ENCODE results near the gene IKZF4. TPM values are rescaled to one million over a fixed set of nuclear protein-coding genes. Genes with fewer than 3 reads are reported as not detected.

IKZF4 gene
- total RNA-seq, 2 donors from 2014 or later = 4.7 to 5.6 TPM

- Histone ChIP-seq H3K9me3 (no peaks in the 10 kb centered on the region), H3K4me3 (no peak overlapping the region), H3K27me3 (no peaks in the 10 kb centered on the region), H3K36me3 (no peaks in the 10 kb centered on the region), H3K9ac (ENCODE audit: low read depth in 2 of 2, low read length in 2 of 2) (peak overlapping the region in 1 of 2 donors; percentile 18), H3K27ac (no peak overlapping the region), H3K4me1 (no peaks in the 10 kb centered on the region)
- TF ChIP-seq CTCF (IDR thresholded peaks at IDR 0.05) = no peak
- intact Hi-C loops (cut with DNase I) = no loop called here
- no peak for DNase-seq
These were observed 1.1 kb downstream of the IKZF4 start for GRCh38 chr12:56021889-56022497.

- no peak overlapping the region for H3K27ac ChIP-seq
- no peaks in the 10 kb centered on the region for H3K4me1 ChIP-seq
- H3K9ac ChIP-seq (ENCODE audit: low read depth in 2 of 2, low read length in 2 of 2) = no peak overlapping the region
- no peak overlapping the region for H3K4me3 ChIP-seq
- no peak for DNase-seq
- intact Hi-C loops (cut with DNase I) = no loop called here
- H3K36me3 ChIP-seq = no peaks in the 10 kb centered on the region
- no peaks in the 10 kb centered on the region for H3K27me3 ChIP-seq
- TF ChIP-seq CTCF (IDR thresholded peaks at IDR 0.05) = no peak
- no peaks in the 10 kb centered on the region for H3K9me3 ChIP-seq
These were observed 7.8 kb downstream of the IKZF4 start for GRCh38 chr12:56028511-56029165.

- Histone ChIP-seq H3K27me3 (no peaks in the 10 kb centered on the region), H3K9me3 (no peaks in the 10 kb centered on the region), H3K36me3 (no peaks in the 10 kb centered on the region), H3K9ac (ENCODE audit: low read depth in 2 of 2, low read length in 2 of 2) (no peak overlapping the region), H3K4me3 (no peak overlapping the region), H3K4me1 (no peaks in the 10 kb centered on the region), H3K27ac (no peak overlapping the region)
- no peak for DNase-seq
- intact Hi-C loops (cut with DNase I) = no loop called here
- TF ChIP-seq CTCF (IDR thresholded peaks at IDR 0.05) = no peak
These were observed 8.3 kb downstream of the IKZF4 start for GRCh38 chr12:56029166-56029519.

- H3K9me3 ChIP-seq = no peaks in the 10 kb centered on the region
- no peak overlapping the region for H3K27ac ChIP-seq
- peak; percentile 58 for TF ChIP-seq CTCF (IDR thresholded peaks at IDR 0.05)
- H3K9ac ChIP-seq (ENCODE audit: low read depth in 2 of 2, low read length in 2 of 2) = no peak overlapping the region
- H3K27me3 ChIP-seq = no peaks in the 10 kb centered on the region
- intact Hi-C loops (cut with DNase I) = loop anchor here (10.0 kb wide), 1 partner anchor 285 kb away; the partner anchor contains the start of gene GDF11
- H3K36me3 ChIP-seq = no peaks in the 10 kb centered on the region
- H3K4me1 ChIP-seq = no peaks in the 10 kb centered on the region
- DNase-seq = peak; percentile 54
- no peak overlapping the region for H3K4me3 ChIP-seq
These were observed 8.9 kb downstream of the IKZF4 start for GRCh38 chr12:56029666-56030293.

- Histone ChIP-seq H3K27ac (no peak overlapping the region), H3K36me3 (no peaks in the 10 kb centered on the region), H3K4me3 (no peak overlapping the region), H3K9me3 (no peaks in the 10 kb centered on the region), H3K9ac (ENCODE audit: low read depth in 2 of 2, low read length in 2 of 2) (no peak overlapping the region), H3K27me3 (no peaks in the 10 kb centered on the region), H3K4me1 (no peaks in the 10 kb centered on the region)
- intact Hi-C loops (cut with DNase I) = loop anchor here (10.0 kb wide), 1 partner anchor 287 kb away; the partner anchor contains the start of gene GDF11
- TF ChIP-seq CTCF (IDR thresholded peaks at IDR 0.05) = no peak
- no peak for DNase-seq
These were observed 11.1 kb downstream of the IKZF4 start for GRCh38 chr12:56031987-56032386.

Measured in colonic mucosa (tissue), 4 donors.